H1 (cell line): ENCODE data around the gene EFHB. TPM values are rescaled to one million over a fixed set of nuclear protein-coding genes. Genes with fewer than 3 reads are reported as not detected.

Experiments used
- CTCF ChIA-PET: fragments of 300-600 bp; sonication (Branson Sonifier 250); formaldehyde crosslinking; loops from one replicate; lab custom pipeline; 2021; ENCODE audit not compliant: partially characterized antibody; lab: Charles Lee
- POLR2A ChIA-PET: fragments of 300-600 bp; sonication (Branson Sonifier 250); formaldehyde crosslinking; loops from one replicate; lab custom pipeline; 2021; ENCODE audit warnings: inconsistent platforms; ENCODE audit not compliant: partially characterized antibody; lab: Charles Lee
- DNase-seq, 2 experiments: peaks; one replicate each; pipeline versions ENCODE4 v3.0.0 to v3.0.0-alpha.2; 2010 to 2022; ENCODE audit warnings: low spot score in 2 of 2, low read depth in 1 of 2, mixed read lengths in 1 of 2
- FAIRE-seq: peaks from 2 replicates; lab custom pipeline; 2011; peaks lifted over from hg19 to GRCh38; lab: Jason Lieb, UNC
- H2AFZ ChIP-seq: 2 replicates; pipeline ENCODE4 v1.8.1; 2012; ENCODE audit warnings: low read length, inconsistent platforms
- H2AK5ac ChIP-seq: 2 replicates; pipeline ENCODE4 v1.6.1; 2013; ENCODE audit warnings: low read depth, low read length
- H2BK120ac ChIP-seq: replicated peaks from 2 replicates; pipeline ENCODE3; 2013; ENCODE audit warnings: low read depth, low read length, inconsistent platforms
- H2BK12ac ChIP-seq: 2 replicates; pipeline ENCODE4 v1.6.1; 2013; ENCODE audit warnings: low read depth, low read length
- H2BK15ac ChIP-seq: 2 replicates; pipeline ENCODE4 v1.6.1; 2013; ENCODE audit warnings: low read length
- H2BK20ac ChIP-seq: 2 replicates; pipeline ENCODE4 v1.6.1; 2013; ENCODE audit warnings: low read length
- H2BK5ac ChIP-seq: 2 replicates; pipeline ENCODE4 v1.6.1; 2013; ENCODE audit warnings: low read depth, low read length
- H3K14ac ChIP-seq: 2 replicates; pipeline ENCODE4 v1.6.1; 2013; ENCODE audit warnings: inconsistent platforms; ENCODE audit not compliant: insufficient read length
- H3K18ac ChIP-seq: 2 replicates; pipeline ENCODE4 v1.6.1; 2013; ENCODE audit warnings: low read length; ENCODE audit errors: extremely low read depth
- H3K23ac ChIP-seq: 2 replicates; pipeline ENCODE4 v1.6.1; 2013; ENCODE audit warnings: inconsistent platforms; ENCODE audit not compliant: insufficient read length
- H3K23me2 ChIP-seq: 2 replicates; pipeline ENCODE4 v1.6.1; 2013; ENCODE audit warnings: low read depth, low read length
- H3K27ac ChIP-seq: 2 replicates; pipeline ENCODE4 v1.6.1; 2011; ENCODE audit warnings: low read depth, low read length, inconsistent platforms
- H3K27me3 ChIP-seq, 4 experiments: replicated peaks in 1 of 4; 1 replicate in 1 of 4; 2 replicates in 3 of 4; pipeline versions ENCODE4 v1.6.1 to v1.8.1; 2011 to 2013; ENCODE audit warnings: low read length in 3 of 4, mild to moderate bottlenecking in 3 of 4, inconsistent platforms in 2 of 4, mixed read lengths in 2 of 4, moderate library complexity in 1 of 4; ENCODE audit not compliant: control insufficient read depth in 3 of 4, insufficient read depth in 3 of 4; ENCODE audit errors: extremely low read depth in 1 of 4
- H3K36me3 ChIP-seq, 4 experiments: 2 replicates each; pipeline versions ENCODE4 v1.6.1 to v1.8.1; 2011 to 2013; ENCODE audit warnings: mild to moderate bottlenecking in 4 of 4, low read length in 3 of 4, moderate library complexity in 2 of 4, control low read depth in 1 of 4, inconsistent platforms in 1 of 4; ENCODE audit not compliant: insufficient read depth in 4 of 4, control insufficient read depth in 2 of 4
- H3K4ac ChIP-seq: replicated peaks from 2 replicates; pipeline ENCODE3; 2013; ENCODE audit warnings: low read length, low read depth, mixed read lengths, inconsistent platforms; ENCODE audit not compliant: insufficient read length
- H3K4me1 ChIP-seq, 4 experiments: replicated peaks in 1 of 4; 1 replicate in 1 of 4; 2 replicates in 3 of 4; pipeline versions ENCODE4 v1.6.1 to v1.8.1; 2011 to 2013; ENCODE audit warnings: low read length in 3 of 4, inconsistent platforms in 2 of 4, mixed read lengths in 1 of 4; ENCODE audit not compliant: insufficient read depth in 4 of 4, control insufficient read depth in 3 of 4
- H3K4me2 ChIP-seq, 2 experiments: 2 replicates each; pipeline versions ENCODE4 v1.6.1 to v1.8.1; 2011 to 2013; ENCODE audit warnings: low read depth in 2 of 2, low read length in 2 of 2, control low read depth in 1 of 2, inconsistent platforms in 1 of 2, mild to moderate bottlenecking in 1 of 2; ENCODE audit not compliant: insufficient read depth in 1 of 2
- H3K4me3 ChIP-seq, 4 experiments: fragments of 200-600, 300-600 bp in 1 of 4; sonication (generic), shearing (Covaris generic), sonication (Bioruptor Twin) in 1 of 4; 2 replicates each; pipeline versions ENCODE4 v1.5.1 to v1.8.1; 2011 to 2016; ENCODE audit warnings: low read length in 4 of 4, low read depth in 3 of 4, control low read depth in 2 of 4, inconsistent platforms in 2 of 4, mild to moderate bottlenecking in 2 of 4, mixed read lengths in 1 of 4, moderate library complexity in 1 of 4; ENCODE audit not compliant: insufficient read depth in 2 of 4; ENCODE audit errors: extremely low read depth in 1 of 4
- H3K56ac ChIP-seq: replicated peaks from 2 replicates; pipeline ENCODE3; 2013; ENCODE audit warnings: low read depth, mild to moderate bottlenecking, mixed read lengths, low read length, inconsistent platforms; ENCODE audit not compliant: insufficient read length
- H3K79me1 ChIP-seq: 2 replicates; pipeline ENCODE4 v1.6.1; 2013; ENCODE audit warnings: low read depth, low read length, control low read depth
- H3K79me2 ChIP-seq, 2 experiments: 2 replicates each; pipeline versions ENCODE4 v1.6.1 to v1.8.1; 2012 to 2013; ENCODE audit warnings: low read length in 2 of 2, mild to moderate bottlenecking in 2 of 2, inconsistent platforms in 1 of 2; ENCODE audit not compliant: insufficient read depth in 2 of 2, control insufficient read depth in 1 of 2
- H3K9ac ChIP-seq, 4 experiments: replicated peaks in 1 of 4; 1 replicate in 1 of 4; 2 replicates in 3 of 4; pipeline versions ENCODE4 v1.6.1 to v1.8.1; 2011 to 2013; ENCODE audit warnings: low read depth in 3 of 4, low read length in 3 of 4, control low read depth in 2 of 4, mild to moderate bottlenecking in 2 of 4, moderate library complexity in 2 of 4, inconsistent platforms in 1 of 4; ENCODE audit errors: extremely low read depth in 1 of 4
- H3K9me3 ChIP-seq, 2 experiments: 2 replicates each; pipeline versions ENCODE4 v1.6.1 to v1.8.1; 2012 to 2013; ENCODE audit warnings: mild to moderate bottlenecking in 2 of 2, moderate library complexity in 2 of 2, control low read depth in 1 of 2, inconsistent platforms in 1 of 2, low read depth in 1 of 2, low read length in 1 of 2, mixed read lengths in 1 of 2; ENCODE audit not compliant: insufficient read depth in 2 of 2
- H4K20me1 ChIP-seq, 2 experiments: replicated peaks in 1 of 2; 2 replicates each; pipeline versions ENCODE3 to v1.8.1; 2011 to 2013; ENCODE audit warnings: inconsistent platforms in 2 of 2, low read length in 2 of 2, mild to moderate bottlenecking in 1 of 2; ENCODE audit not compliant: insufficient read depth in 2 of 2, control insufficient read depth in 1 of 2
- H4K5ac ChIP-seq: 2 replicates; pipeline ENCODE4 v1.6.1; 2013; ENCODE audit warnings: low read length, low read depth, mixed read lengths, inconsistent platforms; ENCODE audit not compliant: insufficient read length
- H4K8ac ChIP-seq: 2 replicates; pipeline ENCODE4 v1.8.0; 2013; ENCODE audit warnings: mild to moderate bottlenecking, moderate library complexity, low read length, inconsistent platforms; ENCODE audit not compliant: insufficient read depth; ENCODE audit errors: extremely low read depth
- H4K91ac ChIP-seq: replicated peaks from 2 replicates; pipeline ENCODE3; 2013; ENCODE audit warnings: low read length, mixed read lengths, inconsistent platforms; ENCODE audit not compliant: insufficient read length
- CHD2 ChIP-seq: IDR thresholded peaks from 2 replicates; pipeline ENCODE4 v1.6.1; 2012; ENCODE audit warnings: low read length, improper control_type of control experiment
- E2F6 ChIP-seq: IDR thresholded peaks from 2 replicates; pipeline ENCODE4 v1.6.1; 2012; ENCODE audit warnings: inconsistent platforms
- EGR1 ChIP-seq: IDR thresholded peaks from 2 replicates; pipeline ENCODE4 v1.6.1; 2011; ENCODE audit warnings: low read depth, low read length, borderline replicate concordance
- FOSL1 ChIP-seq: IDR thresholded peaks from 2 replicates; pipeline ENCODE4 v1.6.1; 2011; ENCODE audit warnings: mild to moderate bottlenecking, low read depth, low read length, moderate library complexity; ENCODE audit not compliant: insufficient read depth
- HDAC6 ChIP-seq: IDR thresholded peaks from one replicate; pipeline ENCODE4 v1.7.1; 2012; ENCODE audit warnings: low read depth, mild to moderate bottlenecking, inconsistent platforms, low read length, moderate library complexity
- JUND ChIP-seq: IDR thresholded peaks from 2 replicates; pipeline ENCODE4 v1.6.1; 2011; ENCODE audit warnings: mild to moderate bottlenecking, improper control_type of control experiment, low read length
- NRF1 ChIP-seq: IDR thresholded peaks from 2 replicates; pipeline ENCODE4 v1.6.1; 2011; ENCODE audit warnings: mild to moderate bottlenecking, low read depth, low read length, improper control_type of control experiment
- RAD21 ChIP-seq, 2 experiments: IDR thresholded peaks in 1 of 2; conservative IDR thresholded peaks in 1 of 2; 2 replicates each; pipeline ENCODE4 v1.6.1; 2011; ENCODE audit warnings: low read depth in 2 of 2, low read length in 2 of 2, improper control_type of control experiment in 1 of 2, inconsistent platforms in 1 of 2, mild to moderate bottlenecking in 1 of 2, moderate library complexity in 1 of 2
- RBBP5 ChIP-seq: IDR thresholded peaks from 2 replicates; pipeline ENCODE4 v1.7.1; 2012; ENCODE audit warnings: low read depth, mild to moderate bottlenecking, inconsistent platforms, low read length, moderate library complexity, borderline replicate concordance
- RNF2 ChIP-seq: fragments of 200-900, 300-1000 bp; sonication (generic); IDR thresholded peaks from 2 replicates; pipeline ENCODE4 v1.7.1; 2016; ENCODE audit warnings: borderline replicate concordance, low read depth, mild to moderate bottlenecking, antibody characterized with exemption, low read length; ENCODE audit not compliant: poor library complexity, severe bottlenecking; ENCODE audit errors: missing control alignments
- SIN3A ChIP-seq, 2 experiments: IDR thresholded peaks in 1 of 2; conservative IDR thresholded peaks in 1 of 2; 2 replicates each; pipeline ENCODE4 v1.6.1; 2011 to 2012; ENCODE audit warnings: low read length in 2 of 2, improper control_type of control experiment in 1 of 2, low read depth in 1 of 2, mild to moderate bottlenecking in 1 of 2
- SIRT6 ChIP-seq: IDR thresholded peaks from one replicate; pipeline ENCODE4 v1.7.1; 2012; ENCODE audit warnings: low read length, inconsistent platforms
- YY1 ChIP-seq: IDR thresholded peaks from 2 replicates; pipeline ENCODE4 v1.6.1; 2011; ENCODE audit warnings: low read depth, mild to moderate bottlenecking, low read length
- WGBS, 2 experiments: shearing (Covaris generic) in 1 of 2; methylation state at CpG; one replicate each; pipeline versions ENCODE4 v1.1.6 to v1.1.7; 2013 to 2015; ENCODE audit warnings: low lambda C conversion rate in 2 of 2, mixed read lengths in 2 of 2, inconsistent platforms in 1 of 2, low coverage in 1 of 2, missing lambda C conversion rate in 1 of 2; ENCODE audit not compliant: insufficient replicate concordance in 2 of 2, insufficient coverage in 1 of 2, insufficient read length in 1 of 2; ENCODE audit errors: extremely low coverage in 1 of 2, missing lambda C conversion rate in 1 of 2; 5-methylcytosine and 5-hydroxymethylcytosine counted together
- polyA plus RNA-seq, 7 experiments: library from polyadenylated mRNA; depleted of rRNA in 3 of 7; stranded (reverse) in 5 of 7; unstranded in 2 of 7; fragments of >200 nt in 5 of 7; fragments of 200-250 nt in 2 of 7; gene quantifications; 1 replicate in 5 of 7; 2 replicates in 1 of 7; 4 replicates in 1 of 7; pipeline versions ENCODE4 v1.2.1 to v1.2.3, GENCODE V29; 2011 to 2013; ENCODE audit warnings: missing spikeins in 2 of 7, mixed read lengths in 2 of 7
- total RNA-seq: library from RNA; stranded (reverse); fragmentation: NEBNext Ultra II Directional; extraction: Animal tissue kit (Norgen Biotek cat#: 25700); gene quantifications from 2 replicates; pipeline ENCODE4 v1.2.1, GENCODE V29; 2021

The EFHB gene
- total and polyA plus RNA-seq, 2 of the 8 experiments (the other 6 are each of a cell fraction or from before 2014, with no cell fraction given), result 0.12 to 1.3 TPM

DNA sequence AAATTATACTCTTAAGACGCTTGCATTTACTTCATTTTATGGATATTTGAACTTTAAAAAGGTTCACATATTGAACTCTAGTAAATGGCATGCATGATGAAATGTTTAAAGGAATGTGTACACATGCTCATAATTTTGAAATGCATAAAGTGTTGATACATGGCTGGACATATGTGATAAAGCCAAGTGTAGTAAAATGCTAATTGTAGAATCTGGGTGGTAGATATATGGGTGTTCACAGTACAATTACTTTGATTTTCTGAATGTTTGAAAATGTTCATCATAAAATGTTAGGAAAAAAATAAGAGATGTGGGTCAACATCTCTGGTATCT is 4.2 kb upstream of the EFHB start:
- no peak overlapping the region for H3K9ac ChIP-seq
- no peak overlapping the region for H3K56ac ChIP-seq
- no peak for FAIRE-seq
- H3K4me2 ChIP-seq, result no peak overlapping the region
- no peak overlapping the region for H2AFZ ChIP-seq
- H3K27ac ChIP-seq, result no peak overlapping the region
- CTCF ChIA-PET, result no interaction called here
- POLR2A ChIA-PET, result no interaction called here
- H4K20me1 ChIP-seq, result no peaks in the 10 kb centered on the region
- H3K4me3 ChIP-seq, result no peak overlapping the region
- no peak overlapping the region for H2BK12ac ChIP-seq
- H3K23ac ChIP-seq, result no peak overlapping the region
- H4K5ac ChIP-seq, result no peak overlapping the region
- no peak overlapping the region for H2AK5ac ChIP-seq
- H4K8ac ChIP-seq, result no peak overlapping the region
- no peak overlapping the region for H2BK120ac ChIP-seq
- no peaks in the 10 kb centered on the region for H3K79me2 ChIP-seq
- H2BK20ac ChIP-seq, result no peak overlapping the region
- H3K27me3 ChIP-seq, result no peaks in the 10 kb centered on the region
- no peak overlapping the region for H3K18ac ChIP-seq
- H3K23me2 ChIP-seq, result no peaks in the 10 kb centered on the region; the same call in 1 of the 2 replicates
- H3K4ac ChIP-seq, result no peak overlapping the region
- H3K14ac ChIP-seq, result no peak overlapping the region
- no peaks in the 10 kb centered on the region for H3K79me1 ChIP-seq
- H4K91ac ChIP-seq, result no peak overlapping the region
- DNase-seq, result no peak
- H2BK15ac ChIP-seq, result no peak overlapping the region
- no peaks in the 10 kb centered on the region for H3K4me1 ChIP-seq
- H3K36me3 ChIP-seq, result no peaks in the 10 kb centered on the region
- 95% methylated on average over 1 of the region's 1 CpG; no CpG with 5 or more reads in 1 of the 2 experiments for WGBS, 2 experiments
- peaks cover 0 to 4% of the 10 kb centered on the region in 2 experiments; a peak in 1 of 4 replicates for H3K9me3 ChIP-seq
- H2BK5ac ChIP-seq, result no peak overlapping the region
- TF ChIP-seq YY1, result no peak
- no peak for TF ChIP-seq HDAC6
- TF ChIP-seq FOSL1, result no peak
- TF ChIP-seq SIN3A (conservative IDR thresholded peaks at IDR 0.05 in 1 of 2, IDR thresholded peaks at IDR 0.05 in 1 of 2; ENCODE audit: low read depth in 1 of 2, low read length in 2 of 2), result no peak
- no peak for TF ChIP-seq JUND
- no peak for TF ChIP-seq RAD21 (IDR thresholded peaks at IDR 0.05 in 1 of 2, conservative IDR thresholded peaks at IDR 0.05 in 1 of 2; ENCODE audit: low read depth in 2 of 2, low read length in 2 of 2)
- TF ChIP-seq CHD2, result no peak
- no peak for TF ChIP-seq RNF2
- TF ChIP-seq SIRT6, result no peak
- TF ChIP-seq EGR1, result no peak
- TF ChIP-seq RBBP5, result no peak
- no peak for TF ChIP-seq E2F6
- TF ChIP-seq NRF1, result no peak
